NK-92 (cell line): ENCODE data around the gene EFCAB6.

Source experiments
- DNase-seq: peaks from one replicate; lab custom pipeline; 2025; ENCODE audit not compliant: unreplicated experiment; lab: John Stamatoyannopoulos, UW

The EFCAB6 gene

DNA sequence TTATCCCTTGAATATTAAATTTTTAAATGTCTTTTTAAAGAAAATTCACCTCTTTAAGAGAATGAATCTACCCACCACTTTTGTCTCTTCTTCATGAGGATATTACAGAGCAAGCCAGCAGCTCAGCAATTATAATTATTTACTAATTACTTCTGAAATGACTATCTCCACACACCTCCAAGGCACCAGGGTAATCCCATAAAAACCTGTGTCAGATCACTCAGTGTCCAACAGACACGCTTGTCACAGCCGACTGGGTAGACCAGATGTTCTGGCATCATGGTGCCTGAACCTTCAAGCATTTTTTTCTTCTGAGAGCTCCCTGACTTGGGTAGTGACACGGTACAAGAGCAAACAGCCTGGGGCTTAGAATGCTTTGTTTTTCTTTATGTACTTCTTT is 61.4 kb downstream of the EFCAB6 start:
- DNase-seq, result no peak

DNA sequence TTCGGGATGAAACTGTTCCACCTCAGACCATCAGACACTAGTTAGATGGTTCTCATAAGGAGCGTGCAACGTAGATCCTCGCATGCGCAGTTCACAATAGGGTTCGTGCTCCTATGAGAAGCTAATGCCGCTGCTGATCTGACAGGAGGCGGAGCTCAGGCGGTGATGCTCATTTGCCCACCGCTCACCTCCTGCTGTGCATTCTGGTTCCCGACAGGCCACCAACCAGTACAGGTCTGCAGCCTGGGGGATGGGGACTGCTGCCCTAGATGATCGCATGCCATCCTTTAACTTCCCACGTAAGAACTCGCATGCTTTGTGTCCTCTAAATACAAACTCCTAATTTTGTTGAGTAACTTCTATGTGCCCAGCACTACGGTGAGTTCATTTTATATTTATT is 62.6 kb downstream of the EFCAB6 start:
- no peak for DNase-seq

DNA sequence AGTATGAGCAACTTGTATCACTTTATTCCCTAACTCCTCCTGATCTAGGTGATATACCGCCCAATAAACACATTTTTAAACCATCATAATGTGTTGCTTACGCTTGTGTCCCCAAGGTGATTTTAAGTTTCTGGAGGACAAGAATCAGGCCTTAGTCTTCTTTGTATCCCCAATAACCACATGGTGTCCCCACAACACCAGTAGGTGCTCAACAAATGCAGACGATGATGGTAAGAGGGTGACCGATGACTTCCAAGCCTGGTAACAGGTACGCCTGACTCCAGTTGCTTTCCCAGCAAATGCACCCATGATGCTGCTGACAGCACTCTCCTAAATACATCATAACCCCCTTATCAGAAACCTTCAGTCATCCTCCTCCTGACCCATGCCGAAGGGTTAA is 64.2 kb downstream of the EFCAB6 start:
- DNase-seq, result no peak

DNA sequence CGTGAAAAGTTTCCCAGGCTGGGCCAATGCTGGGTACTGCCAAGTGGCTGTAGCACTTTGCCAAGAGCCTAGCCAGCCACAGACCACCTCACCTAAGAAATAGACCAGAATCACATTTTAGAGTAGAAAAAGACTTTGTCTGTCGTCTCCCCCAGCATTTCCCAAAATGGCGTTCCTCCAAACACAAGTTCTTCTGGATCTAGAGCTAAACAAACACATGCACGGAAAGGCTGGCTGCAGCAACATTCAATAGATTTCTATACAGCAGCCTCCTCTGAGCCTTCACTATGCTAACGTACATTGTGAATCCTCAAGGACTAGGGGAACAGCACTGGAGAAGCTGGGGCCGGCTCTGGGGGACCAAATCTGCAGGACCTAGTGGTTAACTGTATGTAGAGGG is 65.0 kb downstream of the EFCAB6 start:
- no peak for DNase-seq

DNA sequence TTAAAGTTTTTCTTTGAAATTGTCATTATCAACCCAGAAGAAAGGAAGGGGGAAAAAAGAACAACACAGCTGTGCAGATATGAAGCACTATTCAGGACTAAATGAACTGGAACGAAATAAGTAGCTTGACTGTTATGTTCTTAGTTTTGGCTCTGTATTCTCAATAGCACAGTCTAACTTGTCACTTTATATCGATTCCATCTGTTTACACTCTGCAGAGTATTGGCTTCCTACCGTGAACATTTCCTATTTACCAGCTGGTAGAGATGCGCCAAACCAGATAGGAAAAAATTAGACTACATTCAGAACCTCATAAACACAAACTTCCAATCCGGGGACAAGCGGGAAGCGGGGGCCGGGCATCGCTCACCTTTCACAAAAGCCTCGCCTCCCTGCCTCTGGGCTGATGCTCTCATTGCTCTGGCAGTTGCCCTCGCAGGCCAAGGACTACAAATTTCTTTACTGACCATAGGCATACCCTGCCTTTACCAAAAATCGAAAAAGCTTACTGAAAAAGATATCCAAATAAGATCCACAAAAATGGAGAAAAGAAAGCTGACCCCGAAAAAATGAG is 66.2 kb downstream of the EFCAB6 start:
- no peak for DNase-seq

DNA sequence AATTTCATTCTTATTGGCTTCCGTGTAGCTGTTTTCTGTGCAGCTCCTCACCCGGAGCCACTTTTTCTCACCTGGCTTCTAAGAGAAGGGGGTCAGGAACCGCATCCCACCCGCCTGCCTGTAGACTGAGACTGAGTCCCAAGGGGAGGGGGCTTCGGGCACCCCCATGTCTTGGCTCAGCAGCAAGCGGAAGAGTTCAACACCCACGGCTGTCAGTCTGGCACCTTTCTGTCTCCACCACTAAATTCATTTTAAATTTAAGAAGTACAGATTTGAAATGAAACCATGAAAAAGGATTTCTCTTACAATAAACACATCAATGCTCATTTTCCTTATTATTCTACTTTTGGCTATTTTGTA is 66.7 kb downstream of the EFCAB6 start:
- DNase-seq, result no peak

DNA sequence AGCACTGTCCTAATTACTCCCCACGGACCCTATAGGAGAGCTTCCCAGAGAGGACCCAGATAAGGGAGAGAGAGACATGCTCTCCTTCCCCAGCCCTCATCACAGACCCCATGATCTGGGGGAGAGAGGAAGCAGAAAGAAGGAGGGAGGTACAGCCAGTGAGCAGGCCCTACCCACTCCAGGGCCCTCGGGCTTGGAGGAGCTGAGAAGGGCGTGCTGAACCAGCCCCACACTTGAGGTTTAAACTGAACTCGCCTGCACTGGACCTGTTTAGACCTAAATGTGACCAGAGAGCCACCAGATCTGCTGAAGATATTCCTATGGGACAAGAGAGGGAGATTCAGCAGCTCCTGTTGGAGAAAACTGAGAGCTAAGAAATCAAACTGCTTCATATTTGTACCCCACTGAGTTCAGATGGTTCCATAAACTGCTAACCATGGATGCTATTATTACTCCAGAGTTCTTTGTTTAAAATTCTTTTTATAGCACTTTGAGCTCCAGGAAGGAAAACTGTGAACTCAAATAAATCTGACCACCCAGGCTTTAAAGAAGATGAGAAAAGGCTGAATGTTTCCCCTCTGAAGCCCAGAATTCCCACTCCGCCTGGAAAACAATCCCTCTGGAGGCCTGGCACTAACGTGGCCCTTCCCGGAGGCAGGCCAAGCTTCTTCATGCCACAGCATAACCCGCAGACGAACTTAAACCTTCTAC is 67.2 kb downstream of the EFCAB6 start:
- DNase-seq, result no peak

DNA sequence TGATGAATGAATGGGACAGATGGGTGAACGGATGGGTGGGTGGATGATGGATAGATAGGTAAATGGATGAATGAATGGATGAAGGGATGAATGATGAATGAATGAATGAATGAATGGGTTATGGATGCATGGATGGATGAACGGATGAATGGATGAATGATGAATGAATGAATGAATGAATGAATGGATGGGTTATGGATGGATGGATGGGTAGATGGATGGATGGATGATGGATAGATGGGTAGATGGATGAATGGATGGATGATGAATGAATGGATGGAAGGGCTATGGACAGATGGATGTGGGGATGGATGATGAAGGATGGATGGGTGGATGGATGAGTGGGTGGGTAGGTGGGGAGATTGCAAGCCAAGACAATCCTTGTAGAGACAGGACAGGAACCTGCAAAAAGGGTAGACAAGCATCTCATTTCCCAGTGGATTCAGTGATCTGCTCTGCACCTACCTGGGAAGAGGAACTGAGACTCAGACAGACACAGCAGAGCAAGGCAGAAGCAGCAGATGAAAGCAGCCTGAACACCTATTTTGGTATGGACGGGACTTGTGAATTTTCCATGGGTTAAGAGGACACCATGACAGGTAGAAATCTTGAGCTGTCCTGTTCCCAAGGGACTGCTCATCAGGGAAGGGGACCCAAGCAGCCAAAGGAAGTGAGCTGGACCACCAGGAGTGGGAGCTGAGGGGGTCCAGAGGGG is 68.0 kb downstream of the EFCAB6 start:
- no peak for DNase-seq

DNA sequence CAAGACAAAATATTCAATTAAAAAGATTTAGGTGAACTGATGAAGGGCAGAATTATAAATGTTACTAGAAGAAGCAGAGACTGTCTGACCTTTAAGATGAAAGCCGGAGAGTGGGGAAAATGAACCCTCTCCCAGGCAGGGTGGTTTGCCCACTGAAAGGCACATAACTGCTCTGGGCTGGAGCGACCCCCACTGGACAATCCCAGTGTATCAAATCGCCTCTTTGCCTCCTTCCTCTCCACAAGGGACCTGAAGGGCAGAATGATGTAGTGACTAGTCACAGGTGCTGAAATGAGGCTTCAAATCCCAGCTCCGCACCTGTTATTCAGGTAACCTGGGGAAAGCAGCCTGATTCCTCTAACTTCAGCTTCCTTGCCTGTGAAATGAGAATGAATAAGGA is 69.0 kb downstream of the EFCAB6 start:
- DNase-seq, result no peak

DNA sequence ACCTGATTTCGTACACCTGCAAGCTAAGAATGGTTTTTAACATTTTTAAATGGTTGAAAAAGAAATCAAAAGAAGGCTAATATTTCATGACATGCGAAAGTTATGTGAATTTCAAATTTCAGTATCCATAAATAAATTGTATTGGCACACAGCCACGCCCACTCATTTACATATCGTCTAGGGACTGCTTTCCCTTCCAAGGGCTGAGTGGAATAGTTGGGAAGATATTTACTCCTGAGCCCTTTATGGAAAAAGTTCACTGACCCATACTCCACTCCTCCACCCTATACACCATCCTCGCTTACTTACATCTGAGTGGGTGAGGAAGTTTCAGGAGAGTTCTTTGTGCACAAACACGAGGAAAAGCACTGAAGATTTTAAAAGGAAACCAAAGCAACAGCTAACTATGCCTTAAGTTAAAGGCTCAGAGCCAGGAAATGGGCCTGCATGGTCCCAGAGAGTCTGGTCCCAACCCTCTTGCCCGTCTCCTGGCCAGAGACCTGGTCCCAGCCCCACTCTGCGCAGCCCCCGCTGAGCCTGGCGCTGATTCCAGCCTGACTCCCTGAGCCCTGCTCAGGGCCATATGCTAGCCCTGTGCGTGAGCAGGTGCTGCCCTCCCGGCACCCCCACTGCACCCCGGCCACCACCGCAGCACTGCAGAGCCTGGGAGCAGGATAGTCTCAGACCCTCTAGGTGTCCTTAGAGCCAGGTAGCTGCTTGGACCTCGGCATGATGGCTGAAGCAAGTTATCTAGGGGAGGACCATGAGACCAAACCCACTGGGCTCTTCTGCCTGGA is 69.8 kb downstream of the EFCAB6 start:
- DNase-seq, result no peak

DNA sequence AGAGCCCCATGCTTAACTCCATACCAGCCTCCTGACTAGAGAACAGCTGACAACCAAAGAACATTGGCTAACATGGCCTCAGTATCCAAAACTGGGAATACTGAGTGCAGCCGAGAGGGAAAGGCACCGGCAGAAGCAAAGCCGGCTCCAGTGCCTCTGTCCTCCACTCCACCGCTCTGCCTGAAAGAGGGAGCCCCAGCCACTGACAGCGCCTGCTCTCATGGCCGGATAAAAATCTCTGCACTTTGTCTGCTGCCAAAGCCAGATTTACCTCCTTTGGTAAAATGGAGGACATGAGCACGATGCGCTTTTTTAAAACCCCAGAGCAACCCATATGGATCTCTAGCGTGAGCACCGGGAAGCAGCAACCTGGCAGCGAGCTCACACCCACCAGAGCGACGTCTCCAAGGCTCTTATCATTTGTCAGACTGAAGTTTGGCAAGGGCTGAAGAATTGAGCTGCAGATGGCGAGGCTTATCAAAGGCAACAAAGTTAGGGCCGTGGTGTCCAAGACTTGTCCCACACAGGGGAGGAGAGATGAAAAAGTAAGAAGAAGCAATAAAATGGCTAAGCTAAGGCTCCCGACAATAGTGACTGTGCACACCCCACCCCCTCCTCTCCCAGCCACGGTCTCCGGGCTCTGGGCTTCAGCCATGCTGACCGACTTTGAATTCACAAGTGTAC is 71.4 kb downstream of the EFCAB6 start:
- no peak for DNase-seq

DNA sequence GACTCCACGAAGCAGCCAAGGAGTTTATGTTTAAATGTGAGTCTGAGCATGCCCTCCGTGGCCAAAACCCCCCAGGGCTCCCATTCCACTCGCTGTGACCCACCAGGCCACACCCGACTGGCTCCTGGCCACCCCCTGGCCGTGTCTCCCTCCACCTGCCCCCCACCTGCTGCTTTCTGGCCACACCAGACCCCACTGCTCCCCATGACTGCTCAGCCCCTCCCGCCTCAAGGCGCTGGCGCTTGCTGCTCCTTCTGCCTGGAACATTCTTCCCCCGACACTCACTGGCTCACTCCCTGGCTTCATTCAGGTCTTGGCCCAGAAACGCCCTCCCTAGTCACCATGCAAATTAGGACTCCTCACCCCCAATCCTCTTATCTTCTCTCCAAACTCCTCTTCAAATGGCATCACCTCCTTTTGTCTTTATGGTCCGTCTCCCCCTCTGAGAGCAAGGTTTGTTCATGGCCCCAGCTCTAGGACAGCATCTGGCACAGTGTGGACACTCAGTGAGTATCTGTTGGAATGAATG is 72.2 kb downstream of the EFCAB6 start:
- no peak for DNase-seq

DNA sequence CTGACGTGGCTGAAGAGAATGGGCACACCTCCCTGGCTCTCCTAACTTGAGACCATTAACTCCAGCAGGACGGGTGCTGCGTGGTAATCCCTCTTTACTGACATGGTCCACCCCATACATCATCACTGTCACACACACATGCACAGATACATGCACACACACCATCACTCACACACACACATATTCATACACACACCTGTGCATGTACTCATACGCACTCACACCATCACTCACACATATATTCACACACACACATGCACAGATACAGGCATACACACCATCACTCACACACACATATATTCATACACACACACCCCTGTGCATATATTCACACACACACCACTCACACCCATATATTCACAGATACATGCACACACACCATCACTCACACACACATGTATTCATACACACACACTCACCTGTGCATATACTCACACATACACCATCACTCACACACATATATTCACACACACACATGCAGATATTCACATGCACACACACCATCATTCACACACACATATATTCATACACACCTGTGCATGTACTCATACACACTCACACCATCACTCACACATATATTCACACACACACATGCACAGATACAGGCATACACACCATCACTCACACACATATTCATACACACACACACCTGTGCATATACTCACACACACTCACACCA is 74.8 kb downstream of the EFCAB6 start:
- no peak for DNase-seq

DNA sequence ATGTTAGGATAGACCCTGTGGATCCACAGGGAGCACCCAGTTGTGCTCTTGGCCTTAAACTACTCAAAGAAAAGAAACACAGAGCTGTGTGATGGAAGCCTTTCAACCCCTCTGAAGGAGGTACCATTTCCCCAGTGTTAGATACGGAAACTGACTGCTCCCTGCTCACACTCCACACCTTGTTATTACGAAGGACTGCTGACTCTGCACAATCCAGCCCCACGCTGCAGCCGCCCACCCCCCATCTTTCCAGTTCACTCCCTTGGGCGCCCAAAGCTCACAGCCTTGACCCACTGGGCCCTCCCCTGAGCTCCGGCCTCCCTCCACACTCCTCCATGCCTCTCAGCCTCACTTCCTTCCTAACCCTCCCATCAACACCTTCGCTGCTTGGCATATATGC is 75.5 kb downstream of the EFCAB6 start:
- no peak for DNase-seq

DNA sequence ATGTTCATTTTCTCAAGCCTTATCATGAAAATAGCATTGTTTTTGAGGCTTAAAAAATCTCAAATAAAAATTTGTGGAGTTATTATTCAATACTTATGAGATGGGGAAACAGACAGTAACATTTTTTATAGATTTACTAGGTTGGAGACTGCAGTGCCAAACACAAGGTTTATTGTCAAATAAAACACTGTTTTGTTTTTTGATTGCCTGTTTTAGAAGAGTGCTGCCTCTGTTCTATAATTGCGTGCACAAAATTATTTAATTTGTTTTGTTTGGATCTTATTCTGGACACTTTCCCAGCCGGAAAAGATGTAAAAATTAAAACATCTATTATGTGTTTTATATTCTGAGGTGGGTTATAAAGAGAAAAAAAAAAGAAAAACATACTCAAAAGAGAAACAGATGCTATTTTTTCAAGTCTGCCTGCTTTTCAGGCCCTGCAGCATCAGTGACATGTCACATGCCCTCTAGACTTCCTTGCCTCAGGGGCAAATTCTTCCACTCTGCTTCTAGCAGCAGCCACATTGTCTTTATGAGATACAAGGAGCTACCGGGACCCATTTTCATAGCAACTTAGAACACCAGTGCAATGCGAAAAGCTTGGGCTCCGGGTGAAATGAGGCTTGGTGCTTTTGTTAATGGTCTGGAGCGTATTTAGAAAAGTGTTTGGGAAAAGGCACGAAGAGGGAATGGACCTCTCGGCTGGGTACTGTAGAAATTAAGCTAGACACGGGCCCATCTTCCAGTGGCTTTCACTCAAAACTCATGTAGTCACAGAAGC is 77.5 kb downstream of the EFCAB6 start:
- no peak for DNase-seq

DNA sequence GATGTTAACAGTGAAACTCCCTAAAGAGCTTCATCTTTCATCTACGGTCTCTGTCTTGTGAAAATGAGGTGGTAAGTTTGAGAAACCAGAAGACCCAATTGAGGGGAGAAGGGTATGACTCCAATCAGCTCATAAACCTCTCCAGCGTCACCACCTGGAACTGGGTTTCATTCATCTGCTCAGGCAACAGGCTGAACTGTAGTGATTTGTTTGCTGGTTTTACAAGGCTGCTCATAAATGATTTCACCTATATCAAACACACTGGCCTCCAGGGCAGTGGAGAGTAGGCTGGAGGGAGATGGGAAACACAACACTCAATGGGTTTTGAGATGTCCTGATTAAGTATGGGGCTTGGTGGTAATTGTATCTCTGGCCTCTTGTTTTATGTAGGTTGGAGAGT is 79.0 kb downstream of the EFCAB6 start:
- no peak for DNase-seq

DNA sequence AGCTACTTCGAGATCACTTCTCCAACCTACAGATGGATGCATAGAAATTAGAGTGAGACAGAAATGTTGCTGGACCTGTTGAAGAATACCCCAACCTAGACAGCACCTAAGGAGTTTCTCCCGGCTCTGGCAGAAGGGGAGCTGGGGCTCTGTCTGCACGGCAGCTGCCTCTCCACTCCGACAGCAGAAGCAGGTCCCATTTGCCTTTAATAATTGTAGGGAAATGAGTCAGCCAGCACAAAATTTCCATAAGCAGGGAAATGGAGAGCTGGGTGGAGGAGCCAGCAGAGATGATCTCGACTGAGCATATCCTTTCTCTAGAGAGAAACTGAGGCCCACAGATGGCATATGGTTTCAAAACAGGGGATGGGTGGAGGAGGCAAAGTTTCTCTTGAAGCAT is 80.1 kb downstream of the EFCAB6 start:
- DNase-seq, result no peak

DNA sequence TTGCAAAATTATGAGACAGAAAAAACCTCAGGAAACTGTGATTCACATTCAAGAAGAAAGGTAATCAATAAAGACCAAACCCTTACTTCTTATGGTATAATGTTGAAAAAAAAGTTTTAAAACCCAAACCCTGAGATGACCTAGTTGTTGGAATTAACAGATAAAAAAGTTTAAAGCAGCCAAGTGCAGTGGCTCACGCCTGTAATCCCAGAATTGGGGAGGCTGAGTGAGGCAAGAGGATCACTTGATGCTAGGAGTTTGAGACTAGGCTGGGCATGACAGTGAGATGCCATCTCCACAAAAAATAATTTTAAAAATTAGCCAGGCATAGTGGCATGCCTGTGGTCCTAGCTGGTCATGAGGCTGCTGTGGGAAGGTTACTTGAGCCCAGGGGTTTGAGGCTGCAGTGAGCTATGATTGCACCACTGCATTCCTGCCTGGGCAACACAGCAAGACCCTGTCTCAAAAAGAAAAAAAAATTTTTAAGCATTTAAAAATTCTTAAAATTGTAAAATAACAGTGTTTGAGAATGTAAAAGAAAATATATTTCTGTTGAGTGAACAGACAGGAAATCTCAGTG is 85.1 kb downstream of the EFCAB6 start:
- no peak for DNase-seq

DNA sequence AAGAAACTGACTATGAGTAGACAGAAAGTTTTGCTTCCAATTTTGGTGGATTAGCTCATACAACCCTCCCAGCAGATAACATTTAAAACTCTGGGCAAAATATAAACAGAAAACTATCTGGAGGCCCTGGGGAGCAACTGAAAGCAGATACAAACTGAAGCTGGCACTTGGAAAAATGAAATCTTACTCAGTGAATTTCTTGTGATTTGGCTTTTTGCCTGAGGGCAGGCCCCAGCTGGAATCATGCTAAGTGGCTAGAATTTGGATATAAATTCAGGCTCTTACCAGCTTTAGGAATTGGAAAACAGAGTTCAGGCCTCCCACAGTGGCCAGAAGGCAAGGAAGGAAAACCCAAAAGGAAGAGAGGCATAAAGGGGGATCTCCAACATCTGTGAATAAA is 85.8 kb downstream of the EFCAB6 start:
- DNase-seq, result no peak
